H1 (cell line): ENCODE measurements around the gene FAHD1. TPM values are rescaled to one million over a fixed set of nuclear protein-coding genes. Genes with fewer than 3 reads are reported as not detected.

Experiments used
- CTCF ChIA-PET: fragments of 300-600 bp; sonication (Branson Sonifier 250); formaldehyde crosslinking; loops from one replicate; lab custom pipeline; 2021; ENCODE audit not compliant: partially characterized antibody; lab: Charles Lee
- POLR2A ChIA-PET: fragments of 300-600 bp; sonication (Branson Sonifier 250); formaldehyde crosslinking; loops from one replicate; lab custom pipeline; 2021; ENCODE audit warnings: inconsistent platforms; ENCODE audit not compliant: partially characterized antibody; lab: Charles Lee
- DNase-seq, 2 experiments: peaks; one replicate each; pipeline versions ENCODE4 v3.0.0 to v3.0.0-alpha.2; 2010 to 2022; ENCODE audit warnings: low spot score in 2 of 2, low read depth in 1 of 2, mixed read lengths in 1 of 2
- FAIRE-seq: peaks from 2 replicates; lab custom pipeline; 2011; peaks lifted over from hg19 to GRCh38; lab: Jason Lieb, UNC
- H2AFZ ChIP-seq: 2 replicates; pipeline ENCODE4 v1.8.1; 2012; ENCODE audit warnings: low read length, inconsistent platforms
- H2AK5ac ChIP-seq: 2 replicates; pipeline ENCODE4 v1.6.1; 2013; ENCODE audit warnings: low read depth, low read length
- H2BK120ac ChIP-seq: replicated peaks from 2 replicates; pipeline ENCODE3; 2013; ENCODE audit warnings: low read depth, low read length, inconsistent platforms
- H2BK12ac ChIP-seq: 2 replicates; pipeline ENCODE4 v1.6.1; 2013; ENCODE audit warnings: low read depth, low read length
- H2BK15ac ChIP-seq: 2 replicates; pipeline ENCODE4 v1.6.1; 2013; ENCODE audit warnings: low read length
- H2BK20ac ChIP-seq: 2 replicates; pipeline ENCODE4 v1.6.1; 2013; ENCODE audit warnings: low read length
- H2BK5ac ChIP-seq: 2 replicates; pipeline ENCODE4 v1.6.1; 2013; ENCODE audit warnings: low read depth, low read length
- H3K14ac ChIP-seq: 2 replicates; pipeline ENCODE4 v1.6.1; 2013; ENCODE audit warnings: inconsistent platforms; ENCODE audit not compliant: insufficient read length
- H3K18ac ChIP-seq: 2 replicates; pipeline ENCODE4 v1.6.1; 2013; ENCODE audit warnings: low read length; ENCODE audit errors: extremely low read depth
- H3K23ac ChIP-seq: 2 replicates; pipeline ENCODE4 v1.6.1; 2013; ENCODE audit warnings: inconsistent platforms; ENCODE audit not compliant: insufficient read length
- H3K23me2 ChIP-seq: 2 replicates; pipeline ENCODE4 v1.6.1; 2013; ENCODE audit warnings: low read depth, low read length
- H3K27ac ChIP-seq: 2 replicates; pipeline ENCODE4 v1.6.1; 2011; ENCODE audit warnings: low read depth, low read length, inconsistent platforms
- H3K27me3 ChIP-seq, 4 experiments: replicated peaks in 1 of 4; 1 replicate in 1 of 4; 2 replicates in 3 of 4; pipeline versions ENCODE4 v1.6.1 to v1.8.1; 2011 to 2013; ENCODE audit warnings: low read length in 3 of 4, mild to moderate bottlenecking in 3 of 4, inconsistent platforms in 2 of 4, mixed read lengths in 2 of 4, moderate library complexity in 1 of 4; ENCODE audit not compliant: control insufficient read depth in 3 of 4, insufficient read depth in 3 of 4; ENCODE audit errors: extremely low read depth in 1 of 4
- H3K36me3 ChIP-seq, 4 experiments: 2 replicates each; pipeline versions ENCODE4 v1.6.1 to v1.8.1; 2011 to 2013; ENCODE audit warnings: mild to moderate bottlenecking in 4 of 4, low read length in 3 of 4, moderate library complexity in 2 of 4, control low read depth in 1 of 4, inconsistent platforms in 1 of 4; ENCODE audit not compliant: insufficient read depth in 4 of 4, control insufficient read depth in 2 of 4
- H3K4ac ChIP-seq: replicated peaks from 2 replicates; pipeline ENCODE3; 2013; ENCODE audit warnings: low read length, low read depth, mixed read lengths, inconsistent platforms; ENCODE audit not compliant: insufficient read length
- H3K4me1 ChIP-seq, 4 experiments: replicated peaks in 1 of 4; 1 replicate in 1 of 4; 2 replicates in 3 of 4; pipeline versions ENCODE4 v1.6.1 to v1.8.1; 2011 to 2013; ENCODE audit warnings: low read length in 3 of 4, inconsistent platforms in 2 of 4, mixed read lengths in 1 of 4; ENCODE audit not compliant: insufficient read depth in 4 of 4, control insufficient read depth in 3 of 4
- H3K4me2 ChIP-seq, 2 experiments: 2 replicates each; pipeline versions ENCODE4 v1.6.1 to v1.8.1; 2011 to 2013; ENCODE audit warnings: low read depth in 2 of 2, low read length in 2 of 2, control low read depth in 1 of 2, inconsistent platforms in 1 of 2, mild to moderate bottlenecking in 1 of 2; ENCODE audit not compliant: insufficient read depth in 1 of 2
- H3K4me3 ChIP-seq, 4 experiments: fragments of 200-600, 300-600 bp in 1 of 4; sonication (generic), shearing (Covaris generic), sonication (Bioruptor Twin) in 1 of 4; 2 replicates each; pipeline versions ENCODE4 v1.5.1 to v1.8.1; 2011 to 2016; ENCODE audit warnings: low read length in 4 of 4, low read depth in 3 of 4, control low read depth in 2 of 4, inconsistent platforms in 2 of 4, mild to moderate bottlenecking in 2 of 4, mixed read lengths in 1 of 4, moderate library complexity in 1 of 4; ENCODE audit not compliant: insufficient read depth in 2 of 4; ENCODE audit errors: extremely low read depth in 1 of 4
- H3K56ac ChIP-seq: replicated peaks from 2 replicates; pipeline ENCODE3; 2013; ENCODE audit warnings: low read depth, mild to moderate bottlenecking, mixed read lengths, low read length, inconsistent platforms; ENCODE audit not compliant: insufficient read length
- H3K79me1 ChIP-seq: 2 replicates; pipeline ENCODE4 v1.6.1; 2013; ENCODE audit warnings: low read depth, low read length, control low read depth
- H3K79me2 ChIP-seq, 2 experiments: 2 replicates each; pipeline versions ENCODE4 v1.6.1 to v1.8.1; 2012 to 2013; ENCODE audit warnings: low read length in 2 of 2, mild to moderate bottlenecking in 2 of 2, inconsistent platforms in 1 of 2; ENCODE audit not compliant: insufficient read depth in 2 of 2, control insufficient read depth in 1 of 2
- H3K9ac ChIP-seq, 4 experiments: replicated peaks in 1 of 4; 1 replicate in 1 of 4; 2 replicates in 3 of 4; pipeline versions ENCODE4 v1.6.1 to v1.8.1; 2011 to 2013; ENCODE audit warnings: low read depth in 3 of 4, low read length in 3 of 4, control low read depth in 2 of 4, mild to moderate bottlenecking in 2 of 4, moderate library complexity in 2 of 4, inconsistent platforms in 1 of 4; ENCODE audit errors: extremely low read depth in 1 of 4
- H3K9me3 ChIP-seq, 2 experiments: 2 replicates each; pipeline versions ENCODE4 v1.6.1 to v1.8.1; 2012 to 2013; ENCODE audit warnings: mild to moderate bottlenecking in 2 of 2, moderate library complexity in 2 of 2, control low read depth in 1 of 2, inconsistent platforms in 1 of 2, low read depth in 1 of 2, low read length in 1 of 2, mixed read lengths in 1 of 2; ENCODE audit not compliant: insufficient read depth in 2 of 2
- H4K20me1 ChIP-seq, 2 experiments: replicated peaks in 1 of 2; 2 replicates each; pipeline versions ENCODE3 to v1.8.1; 2011 to 2013; ENCODE audit warnings: inconsistent platforms in 2 of 2, low read length in 2 of 2, mild to moderate bottlenecking in 1 of 2; ENCODE audit not compliant: insufficient read depth in 2 of 2, control insufficient read depth in 1 of 2
- H4K5ac ChIP-seq: 2 replicates; pipeline ENCODE4 v1.6.1; 2013; ENCODE audit warnings: low read length, low read depth, mixed read lengths, inconsistent platforms; ENCODE audit not compliant: insufficient read length
- H4K8ac ChIP-seq: 2 replicates; pipeline ENCODE4 v1.8.0; 2013; ENCODE audit warnings: mild to moderate bottlenecking, moderate library complexity, low read length, inconsistent platforms; ENCODE audit not compliant: insufficient read depth; ENCODE audit errors: extremely low read depth
- H4K91ac ChIP-seq: replicated peaks from 2 replicates; pipeline ENCODE3; 2013; ENCODE audit warnings: low read length, mixed read lengths, inconsistent platforms; ENCODE audit not compliant: insufficient read length
- HDAC2 ChIP-seq, 2 experiments: fragments of 300-600 bp in 1 of 2; sonication (generic) in 1 of 2; IDR thresholded peaks; 2 replicates each; pipeline ENCODE4 v1.6.1; 2011 to 2012; ENCODE audit warnings: low read depth in 2 of 2, low read length in 2 of 2, mild to moderate bottlenecking in 2 of 2, moderate library complexity in 2 of 2, borderline replicate concordance in 1 of 2, inconsistent platforms in 1 of 2
- NANOG ChIP-seq: IDR thresholded peaks from 2 replicates; pipeline ENCODE4 v1.6.1; 2011; ENCODE audit warnings: low read length, low read depth, mild to moderate bottlenecking, inconsistent platforms; ENCODE audit not compliant: insufficient read depth, poor library complexity, severe bottlenecking
- NRF1 ChIP-seq: IDR thresholded peaks from 2 replicates; pipeline ENCODE4 v1.6.1; 2011; ENCODE audit warnings: mild to moderate bottlenecking, low read depth, low read length, improper control_type of control experiment
- RBBP5 ChIP-seq: IDR thresholded peaks from 2 replicates; pipeline ENCODE4 v1.7.1; 2012; ENCODE audit warnings: low read depth, mild to moderate bottlenecking, inconsistent platforms, low read length, moderate library complexity, borderline replicate concordance
- RFX5 ChIP-seq: IDR thresholded peaks from 2 replicates; pipeline ENCODE4 v1.6.1; 2011; ENCODE audit warnings: low read depth, low read length, improper control_type of control experiment, borderline replicate concordance
- SRF ChIP-seq: IDR thresholded peaks from 2 replicates; pipeline ENCODE4 v1.6.1; 2011; ENCODE audit warnings: mild to moderate bottlenecking, low read depth, low read length, moderate library complexity
- WGBS, 2 experiments: shearing (Covaris generic) in 1 of 2; methylation state at CpG; one replicate each; pipeline versions ENCODE4 v1.1.6 to v1.1.7; 2013 to 2015; ENCODE audit warnings: low lambda C conversion rate in 2 of 2, mixed read lengths in 2 of 2, inconsistent platforms in 1 of 2, low coverage in 1 of 2, missing lambda C conversion rate in 1 of 2; ENCODE audit not compliant: insufficient replicate concordance in 2 of 2, insufficient coverage in 1 of 2, insufficient read length in 1 of 2; ENCODE audit errors: extremely low coverage in 1 of 2, missing lambda C conversion rate in 1 of 2; 5-methylcytosine and 5-hydroxymethylcytosine counted together
- polyA plus RNA-seq, 7 experiments: library from polyadenylated mRNA; depleted of rRNA in 3 of 7; stranded (reverse) in 5 of 7; unstranded in 2 of 7; fragments of >200 nt in 5 of 7; fragments of 200-250 nt in 2 of 7; gene quantifications; 1 replicate in 5 of 7; 2 replicates in 1 of 7; 4 replicates in 1 of 7; pipeline versions ENCODE4 v1.2.1 to v1.2.3, GENCODE V29; 2011 to 2013; ENCODE audit warnings: missing spikeins in 2 of 7, mixed read lengths in 2 of 7
- total RNA-seq: library from RNA; stranded (reverse); fragmentation: NEBNext Ultra II Directional; extraction: Animal tissue kit (Norgen Biotek cat#: 25700); gene quantifications from 2 replicates; pipeline ENCODE4 v1.2.1, GENCODE V29; 2021
- TF ChIP-seq, protein P1 (sequence below): IDR thresholded peaks from 2 replicates; pipeline ENCODE4 v1.6.1; 2012; ENCODE audit warnings: low read length, inconsistent platforms

Gene FAHD1
- total and polyA plus RNA-seq, 2 of the 8 experiments (the other 6 are each of a cell fraction or from before 2014, with no cell fraction given): 20.4 to 31.9 TPM

DNA sequence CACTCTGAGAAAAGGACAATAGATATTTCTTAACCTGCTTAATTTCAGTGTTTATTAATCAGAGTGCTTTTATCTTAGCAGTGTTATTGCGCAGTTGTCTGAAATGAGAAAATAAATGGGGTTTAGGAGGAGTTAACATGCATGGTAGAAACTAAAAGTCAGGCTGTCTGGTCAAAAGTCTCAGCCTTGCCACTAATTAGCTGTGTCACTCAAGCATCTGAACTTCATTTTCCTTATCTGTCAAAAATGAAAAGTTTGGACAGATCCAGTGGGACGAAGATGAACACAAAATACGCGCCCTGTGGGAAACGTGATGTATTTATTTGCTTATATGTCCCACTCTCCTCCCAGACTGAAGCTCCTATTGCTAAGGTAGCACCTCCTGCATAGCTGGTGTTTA is 51.2 kb downstream of the FAHD1 start:
- Histone ChIP-seq H3K27ac (no peak overlapping the region), H2AK5ac (no peak overlapping the region), H2BK20ac (no peak overlapping the region), H3K9me3 (no peaks in the 10 kb centered on the region), H3K56ac (no peak overlapping the region), H3K36me3 (no peaks in the 10 kb centered on the region), H4K20me1 (no peaks in the 10 kb centered on the region), H2AFZ (no peak overlapping the region), H2BK12ac (no peak overlapping the region), H3K14ac (no peak overlapping the region), H3K18ac (no peak overlapping the region), H3K4me3 (no peak overlapping the region), H3K9ac (no peak overlapping the region), H3K79me2 (no peaks in the 10 kb centered on the region), H3K23me2 (no peaks in the 10 kb centered on the region), H3K4ac (no peak overlapping the region), H3K27me3 (peaks cover 0 to 6% (median 0%) of the 10 kb centered on the region in 4 experiments; a peak in 5 of 7 replicates), H2BK15ac (no peak overlapping the region), H4K5ac (no peak overlapping the region), H2BK5ac (no peak overlapping the region), H3K79me1 (no peaks in the 10 kb centered on the region), H3K23ac (no peak overlapping the region), H3K4me1 (peaks cover 0 to 2% (median 0%) of the 10 kb centered on the region in 4 experiments; a peak in 1 of 7 replicates), H2BK120ac (no peak overlapping the region), H4K91ac (no peak overlapping the region), H4K8ac (no peak overlapping the region), H3K4me2 (no peak overlapping the region)
- CTCF ChIA-PET: interaction anchor here (0.7 to 3.6 kb wide), 7 partner anchors 15 to 428 kb away, joined by 3 to 13 read pairs (median 3); no protein-coding TSS in a partner anchor
- POLR2A ChIA-PET: interaction anchor here (0.6 to 3.1 kb wide), 2 partner anchors 83 to 86 kb away, joined by 3 to 8 read pairs; partner anchors contain the start of gene RPS2
- no peak for DNase-seq
- WGBS, 2 experiments: 87% methylated on average over 5 of the region's 5 CpGs; no CpG with 5 or more reads in 1 of the 2 experiments
- TF ChIP-seq, protein P1, sequence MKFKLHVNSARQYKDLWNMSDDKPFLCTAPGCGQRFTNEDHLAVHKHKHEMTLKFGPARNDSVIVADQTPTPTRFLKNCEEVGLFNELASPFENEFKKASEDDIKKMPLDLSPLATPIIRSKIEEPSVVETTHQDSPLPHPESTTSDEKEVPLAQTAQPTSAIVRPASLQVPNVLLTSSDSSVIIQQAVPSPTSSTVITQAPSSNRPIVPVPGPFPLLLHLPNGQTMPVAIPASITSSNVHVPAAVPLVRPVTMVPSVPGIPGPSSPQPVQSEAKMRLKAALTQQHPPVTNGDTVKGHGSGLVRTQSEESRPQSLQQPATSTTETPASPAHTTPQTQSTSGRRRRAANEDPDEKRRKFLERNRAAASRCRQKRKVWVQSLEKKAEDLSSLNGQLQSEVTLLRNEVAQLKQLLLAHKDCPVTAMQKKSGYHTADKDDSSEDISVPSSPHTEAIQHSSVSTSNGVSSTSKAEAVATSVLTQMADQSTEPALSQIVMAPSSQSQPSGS: no peak
- TF ChIP-seq RFX5 (no peak), SRF (no peak), RBBP5 (no peak), HDAC2 (IDR thresholded peaks at IDR 0.05; ENCODE audit: borderline replicate concordance in 1 of 2, low read depth in 2 of 2, low read length in 2 of 2) (no peak), NRF1 (no peak), NANOG (no peak)
- FAIRE-seq: no peak
